Fibroblast of lung (primary cell): Measurements from ENCODE around the gene DDX20. TPM values are rescaled to one million over a fixed set of nuclear protein-coding genes. Genes with fewer than 3 reads are reported as not detected.

ENCODE experiments used
- DNase-seq, 2 donors: peaks; one replicate each; pipeline versions ENCODE4 v3.0.0 to v3.0.0-alpha.2; 2010; ENCODE audit warnings: low read depth in 2 of 2
- H2AFZ ChIP-seq: 2 replicates; pipeline ENCODE4 v1.5.1; 2012; ENCODE audit warnings: low read length, control low read depth, inconsistent platforms
- H3K27ac ChIP-seq: 2 replicates; pipeline ENCODE4 v1.5.1; 2011; ENCODE audit warnings: low read length, control low read depth; ENCODE audit not compliant: insufficient read depth
- H3K27me3 ChIP-seq: 2 replicates; pipeline ENCODE4 v1.5.1; 2011; ENCODE audit warnings: mild to moderate bottlenecking, low read length; ENCODE audit not compliant: control insufficient read depth, insufficient read depth
- H3K36me3 ChIP-seq: 2 replicates; pipeline ENCODE4 v1.5.1; 2011; ENCODE audit warnings: low read length; ENCODE audit not compliant: control insufficient read depth, insufficient read depth
- H3K4me1 ChIP-seq: 2 replicates; pipeline ENCODE4 v1.5.1; 2011; ENCODE audit warnings: low read length; ENCODE audit not compliant: control insufficient read depth, insufficient read depth; ENCODE audit errors: extremely low read depth
- H3K4me2 ChIP-seq: 2 replicates; pipeline ENCODE4 v1.5.1; 2011; ENCODE audit warnings: low read length, control low read depth; ENCODE audit not compliant: insufficient read depth; ENCODE audit errors: extremely low read depth
- H3K4me3 ChIP-seq, 4 experiments: fragments of 200-600 bp in 1 of 4; sonication (generic) in 1 of 4; replicated peaks in 1 of 4; 2 replicates each; pipeline ENCODE4 v1.5.1; 2011 to 2016; ENCODE audit warnings: low read length in 4 of 4, low read depth in 3 of 4, mild to moderate bottlenecking in 3 of 4, control low read depth in 2 of 4, inconsistent platforms in 1 of 4, mixed read lengths in 1 of 4; ENCODE audit not compliant: insufficient read depth in 1 of 4; ENCODE audit errors: control extremely low read depth in 1 of 4
- H3K79me2 ChIP-seq: 2 replicates; pipeline ENCODE4 v1.5.1; 2012; ENCODE audit warnings: mild to moderate bottlenecking, low read length, inconsistent platforms; ENCODE audit not compliant: control insufficient read depth, insufficient read depth
- H3K9ac ChIP-seq: 2 replicates; pipeline ENCODE4 v1.5.1; 2011; ENCODE audit warnings: mild to moderate bottlenecking, low read length, control low read depth; ENCODE audit not compliant: insufficient read depth
- H3K9me3 ChIP-seq: 2 replicates; pipeline ENCODE4 v1.5.1; 2012; ENCODE audit warnings: low read depth, low read length; ENCODE audit not compliant: control insufficient read depth, insufficient read depth
- H4K20me1 ChIP-seq: 2 replicates; pipeline ENCODE4 v1.5.1; 2011; ENCODE audit warnings: low read length; ENCODE audit not compliant: control insufficient read depth, insufficient read depth; ENCODE audit errors: extremely low read depth
- CTCF ChIP-seq, 2 donors: IDR thresholded peaks in 1 of 2; conservative IDR thresholded peaks in 1 of 2; 1 replicate in 1 of 2; 2 replicates in 1 of 2; pipeline ENCODE4 v1.5.1; 2011 to 2012; ENCODE audit warnings: low read length in 2 of 2, control low read depth in 1 of 2, inconsistent platforms in 1 of 2, low read depth in 1 of 2, mild to moderate bottlenecking in 1 of 2
- EZH2 ChIP-seq: IDR thresholded peaks from 2 replicates; pipeline ENCODE4 v1.5.1; 2012; ENCODE audit warnings: low read length, control low read depth, mild to moderate bottlenecking; ENCODE audit errors: missing control alignments
- polyA plus RNA-seq, 2 donors: library from polyadenylated mRNA; depleted of rRNA in 1 of 2; stranded (reverse) in 1 of 2; unstranded in 1 of 2; fragments of >200 nt; gene quantifications; 2 replicates each; pipeline ENCODE4 v1.2.1, GENCODE V29; 2011 to 2012; ENCODE audit warnings: missing spikeins in 1 of 2
- total RNA-seq: library from RNA; depleted of rRNA; stranded (reverse); fragments of >200 nt; gene quantifications from 2 replicates; pipeline ENCODE4 v1.2.1, GENCODE V29; 2014

DDX20 gene
- total and polyA plus RNA-seq, 2 donors (not counting 1 experiment from before 2014, with no cell fraction given) = 8.4 to 22.2 TPM

DNA sequence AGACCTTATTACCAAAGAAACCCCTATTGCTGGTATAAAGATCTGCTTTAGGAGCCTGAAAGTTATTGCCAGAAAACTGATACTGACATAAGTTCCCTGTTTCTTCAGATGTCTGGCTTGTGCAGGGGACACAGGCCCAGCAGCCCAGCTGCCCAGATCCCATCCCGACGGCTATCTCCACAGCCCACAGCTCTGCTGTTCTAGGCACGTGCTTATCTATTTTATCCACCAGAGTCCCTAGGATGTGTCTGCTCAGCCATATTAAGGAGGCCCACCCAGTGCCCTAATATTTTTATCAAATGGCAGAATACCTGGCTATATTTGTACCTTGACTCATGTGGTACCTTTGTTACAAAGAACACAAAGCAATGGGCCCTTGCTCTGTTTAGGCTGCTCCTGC lies 58.9 kb downstream of the DDX20 start:
- Histone ChIP-seq H3K4me3 (no peak overlapping the region), H3K36me3 (no peaks in the 10 kb centered on the region), H3K9me3 (no peaks in the 10 kb centered on the region), H3K79me2 (no peaks in the 10 kb centered on the region), H3K4me2 (no peak overlapping the region), H4K20me1 (no peaks in the 10 kb centered on the region), H3K27me3 (no peaks in the 10 kb centered on the region), H3K9ac (no peak overlapping the region), H2AFZ (no peak overlapping the region), H3K4me1 (no peaks in the 10 kb centered on the region), H3K27ac (no peak overlapping the region)
- no peak for DNase-seq
- no peak for TF ChIP-seq CTCF (conservative IDR thresholded peaks at IDR 0.05 in 1 of 2, IDR thresholded peaks at IDR 0.05 in 1 of 2; ENCODE audit: low read depth in 1 of 2, low read length in 2 of 2)
- TF ChIP-seq EZH2 = no peak

Other genes with a start within 250 kb of the DDX20 start
- 11.6 and 13.5 TPM in 2 replicates for gene RAP1A, start 136.1 kb upstream of the DDX20 start, total RNA-seq
- gene RAP1A, start 136.1 kb upstream of the DDX20 start, polyA plus RNA-seq = 74.1 and 99.5 TPM in 2 replicates
- 3.5 and 3.9 TPM in 2 replicates for gene INKA2, start 16.5 kb upstream of the DDX20 start, total RNA-seq
- 1.8 and 25.4 TPM in 2 replicates for gene INKA2, start 16.5 kb upstream of the DDX20 start, polyA plus RNA-seq
- 0.66 and 2.3 TPM in 2 replicates for gene KCND3, start 233.8 kb downstream of the DDX20 start, total RNA-seq
- 0.42 and 9.3 TPM in 2 replicates for gene KCND3, start 233.8 kb downstream of the DDX20 start, polyA plus RNA-seq